GOT3 (cell line): ENCODE measurements around the gene SMIM3.
A peak's percentile ranks its signal among the peaks of the same experiment; 100 is the strongest.

Experiments
- DNase-seq: peaks from one replicate; lab custom pipeline; 2025; ENCODE audit warnings: mixed read lengths; lab: John Stamatoyannopoulos, UW

SMIM3 gene

GRCh38 chr5:150765011-150765798 lies 13.4 kb upstream of the SMIM3 start:
- DNase-seq, result no peak

GRCh38 chr5:150765799-150766169 lies 12.8 kb upstream of the SMIM3 start:
- no peak for DNase-seq

DNA sequence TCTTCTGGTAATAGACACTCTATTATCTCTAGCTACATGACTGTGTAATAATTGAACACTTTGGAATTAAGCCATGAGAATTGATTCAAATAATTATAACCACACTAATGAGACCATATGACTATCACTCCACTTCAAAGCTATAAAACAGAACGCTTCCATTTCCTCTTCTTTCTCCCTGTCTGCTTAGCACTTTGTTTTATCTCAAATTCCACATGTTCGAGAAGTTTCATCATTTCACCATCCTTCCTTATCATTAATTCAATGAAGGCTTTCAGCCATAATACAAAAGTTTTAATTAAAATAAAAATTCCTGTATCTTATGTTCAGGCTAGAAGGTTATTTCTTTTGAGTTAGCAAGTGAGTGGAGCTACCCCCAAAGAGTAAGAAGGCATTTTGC lies 12.3 kb upstream of the SMIM3 start:
- DNase-seq, result no peak

DNA sequence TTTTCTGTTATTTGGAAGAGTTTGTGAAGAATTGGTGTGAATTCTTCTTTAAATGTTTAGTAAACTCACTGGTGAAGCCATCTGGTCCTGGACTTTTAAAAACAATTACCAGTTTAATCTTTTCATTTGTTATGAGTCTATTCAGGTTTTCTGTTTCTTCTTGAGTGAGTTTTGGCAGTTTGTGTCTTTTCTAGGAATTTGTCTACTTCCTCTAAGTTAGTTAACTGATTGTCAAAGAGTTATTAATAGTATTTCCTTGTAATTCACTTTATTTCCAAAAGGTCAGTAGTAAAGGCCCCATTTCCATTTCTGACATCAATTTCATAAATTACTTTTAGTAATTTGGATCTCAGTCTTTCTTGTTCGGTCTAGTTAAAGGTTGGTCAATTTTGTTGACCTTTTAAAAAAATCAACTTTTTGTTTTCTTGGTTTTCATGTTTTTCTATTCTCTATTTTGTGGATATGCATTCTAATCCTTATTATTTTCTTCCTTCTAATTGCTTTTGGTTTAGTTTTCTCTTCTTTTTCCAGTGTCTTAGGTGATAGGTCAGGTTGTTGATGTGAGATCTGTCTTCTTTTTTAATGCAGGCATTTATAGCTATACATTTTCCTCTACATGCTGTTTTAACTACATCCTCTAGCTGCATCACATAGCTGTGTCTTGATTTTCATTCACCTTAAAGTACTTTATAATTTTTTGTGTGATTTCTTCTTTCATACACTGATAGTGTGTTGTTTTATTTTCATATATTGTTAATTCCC lies 7.3 kb upstream of the SMIM3 start:
- no peak for DNase-seq

DNA sequence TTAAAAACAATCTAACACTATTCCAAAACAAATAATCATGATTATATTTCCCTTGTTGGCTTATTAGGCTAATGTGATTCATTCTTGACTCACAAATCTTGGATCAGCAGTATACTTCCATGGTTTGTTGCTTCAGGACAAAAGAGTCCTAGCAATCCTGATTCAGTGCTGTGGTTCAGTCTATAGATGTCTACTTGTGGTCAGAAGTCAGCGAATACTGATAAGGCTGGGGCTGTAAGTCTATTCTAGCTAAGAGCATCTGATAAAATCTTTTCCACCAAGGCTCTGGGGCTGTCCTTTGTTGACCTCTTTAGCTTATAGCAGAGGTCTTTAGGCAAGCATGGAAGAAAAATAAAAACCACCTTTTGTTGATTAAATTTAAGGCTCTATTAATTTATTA lies 4.4 kb upstream of the SMIM3 start:
- no peak for DNase-seq

DNA sequence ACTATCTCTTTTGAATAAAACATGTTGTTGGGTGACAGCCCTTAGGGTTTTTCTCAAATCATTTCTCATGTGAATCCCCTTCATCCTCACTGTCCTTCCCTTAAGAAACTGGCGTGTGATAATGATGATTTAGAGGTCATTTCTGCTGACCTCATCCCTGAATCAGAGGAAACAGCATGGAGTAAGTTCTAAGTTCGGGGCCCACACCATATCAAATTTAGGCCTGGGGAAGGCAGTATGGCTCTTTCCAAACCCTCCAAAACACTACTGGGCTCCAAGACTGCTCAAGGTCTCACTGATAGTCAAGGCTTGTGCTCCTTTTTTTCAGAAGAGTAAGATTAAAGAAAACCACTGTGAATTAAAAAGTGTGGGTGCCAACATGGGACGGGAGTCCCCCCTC lies 872 bp upstream of the SMIM3 start:
- DNase-seq, result no peak

- no peak for DNase-seq
Observed at GRCh38 chr5:150778088-150778516, 455 bp upstream of the SMIM3 start.

- no peak for DNase-seq
Observed at GRCh38 chr5:150779397-150780186, 1.0 kb downstream of the SMIM3 start.

DNA sequence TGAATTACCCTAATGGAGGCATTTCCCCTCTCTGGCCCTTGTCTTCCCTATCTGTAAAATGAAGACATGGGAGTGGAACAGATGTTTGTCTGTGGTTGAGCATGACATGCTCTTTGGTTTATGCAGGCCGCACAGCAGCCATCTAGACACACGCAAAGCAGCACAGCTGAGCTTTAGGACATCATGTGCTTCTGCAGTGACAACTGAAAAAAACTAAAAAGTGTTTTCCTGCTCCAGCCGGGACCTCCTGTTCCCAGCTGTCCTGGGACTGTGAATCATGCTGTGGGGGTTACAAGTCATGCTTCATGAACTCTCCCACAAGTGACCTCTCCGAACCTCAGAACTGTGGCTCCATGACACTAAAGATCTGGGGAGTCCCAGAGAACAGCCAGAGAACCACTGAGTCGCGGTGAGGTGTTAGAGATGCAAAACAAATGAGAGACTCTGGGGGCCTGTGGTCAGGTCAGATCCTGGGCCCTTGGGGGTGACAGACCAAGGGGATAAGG lies 1.7 kb downstream of the SMIM3 start:
- DNase-seq, result no peak

DNA sequence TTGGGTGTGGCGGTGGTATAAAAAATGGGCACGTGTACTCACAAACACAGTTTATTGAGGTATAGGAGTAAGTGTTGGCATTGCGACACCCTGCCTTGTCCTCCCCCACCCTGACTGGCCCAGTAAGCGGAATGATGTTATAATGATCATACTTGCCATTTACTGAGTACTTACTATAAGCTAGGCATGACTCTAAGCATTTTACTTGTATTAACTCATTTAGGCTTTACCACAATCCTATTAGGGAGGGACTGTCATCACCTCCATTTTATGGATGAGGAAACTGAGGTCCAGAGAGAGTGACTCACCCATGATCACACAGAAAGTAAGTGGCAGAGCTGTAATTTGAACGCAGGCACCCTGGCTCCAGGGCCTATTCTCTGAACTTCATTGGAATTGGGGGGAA lies 2.3 kb downstream of the SMIM3 start:
- no peak for DNase-seq

GRCh38 chr5:150781706-150782614 lies 3.4 kb downstream of the SMIM3 start:
- DNase-seq, result peak; percentile 71

- no peak for DNase-seq
Observed at GRCh38 chr5:150782850-150783249, 4.3 kb downstream of the SMIM3 start.

- DNase-seq, result no peak
Observed at GRCh38 chr5:150783422-150783928, 4.9 kb downstream of the SMIM3 start.

GRCh38 chr5:150785950-150786349 lies 7.4 kb downstream of the SMIM3 start:
- no peak for DNase-seq

GRCh38 chr5:150786876-150787275 lies 8.3 kb downstream of the SMIM3 start:
- DNase-seq, result no peak

DNA sequence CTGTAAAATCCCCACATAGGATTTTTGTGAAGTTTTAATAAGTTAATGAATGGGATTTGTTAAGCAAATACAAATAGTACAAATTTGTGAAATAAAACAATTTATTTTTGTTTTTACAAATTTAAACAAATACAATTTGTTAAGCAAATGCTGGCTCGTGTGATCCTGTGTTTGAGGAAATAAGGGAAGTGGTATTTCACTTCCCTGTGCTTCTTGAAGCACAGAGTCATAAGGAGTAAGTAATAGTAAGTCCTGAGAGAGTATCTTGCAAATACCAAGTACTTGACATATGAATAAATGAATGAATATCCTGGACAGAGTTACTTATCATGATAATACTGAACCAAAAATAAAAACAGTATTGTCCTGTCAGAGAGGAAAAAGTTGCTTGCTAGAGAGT lies 9.1 kb downstream of the SMIM3 start:
- no peak for DNase-seq

DNA sequence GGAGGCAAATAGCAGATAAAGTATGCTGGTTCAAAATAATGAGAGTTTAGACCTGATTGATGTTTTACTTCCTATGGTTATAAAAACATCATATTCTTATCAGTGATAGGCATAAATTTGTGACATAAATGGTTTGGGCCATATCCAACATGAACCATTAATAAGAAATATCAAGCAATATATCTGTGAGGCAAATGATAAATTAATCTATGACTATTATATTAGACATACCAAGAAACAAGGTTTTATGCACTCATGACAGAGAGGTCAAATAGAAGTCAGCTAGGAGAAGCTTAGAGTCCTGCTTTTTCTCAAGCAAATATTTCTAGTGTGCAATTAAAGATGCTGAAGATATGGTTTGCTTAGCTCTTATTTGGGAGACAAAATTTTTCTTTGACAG lies 10.4 kb downstream of the SMIM3 start:
- no peak for DNase-seq

DNA sequence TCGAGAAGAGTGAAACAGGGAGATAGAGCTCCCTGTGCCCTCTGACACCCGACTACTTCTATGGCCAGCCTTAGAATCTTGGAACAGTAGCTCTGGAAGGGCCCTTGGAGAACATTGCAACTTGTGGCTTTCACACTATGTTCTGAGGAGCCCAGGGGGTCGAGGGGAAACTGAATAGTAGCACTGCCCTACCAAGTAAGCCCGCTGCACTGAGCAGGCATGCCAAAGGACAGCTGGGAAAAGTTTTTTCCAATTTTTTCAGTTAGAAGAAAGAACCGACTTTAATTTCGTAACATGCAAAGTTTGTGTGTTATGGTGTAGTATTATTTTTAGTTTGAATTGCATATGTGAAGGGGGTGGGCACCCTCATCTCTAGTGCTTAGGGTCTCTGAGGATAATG lies 10.9 kb downstream of the SMIM3 start:
- no peak for DNase-seq

GRCh38 chr5:150789943-150790611 lies 11.5 kb downstream of the SMIM3 start:
- peak; percentile 71 for DNase-seq

- DNase-seq, result no peak
Observed at GRCh38 chr5:150791536-150791935, 13.0 kb downstream of the SMIM3 start.
